ENCODE measurements around the gene KCNJ10.

GRCh38 chr1:160040476-160040875 is 29.5 kb downstream of the KCNJ10 start:
- no peak for TF ChIP-seq CTCF (IDR thresholded peaks at IDR 0.05; ENCODE audit: low read depth, low read length, poor library complexity, severe bottlenecking)
- no peak for TF ChIP-seq EZH2phosphoT487 (IDR thresholded peaks at IDR 0.05; ENCODE audit: borderline replicate concordance, low read length)
